MCF 10A (cell line): ENCODE measurements around the gene WNT16. TPM values are rescaled to one million over a fixed set of nuclear protein-coding genes. Genes with fewer than 3 reads are reported as not detected.

ENCODE experiments used
- BruUV-seq: library from RNA; stranded (reverse); fragments of 400-500 nt; replicated peaks from 2 replicates; lab custom pipeline; 2021; lab: Mats Ljungman, UMichigan
- CTCF ChIA-PET: fragments of 300-600 bp; sonication (Branson Sonifier 250); formaldehyde crosslinking; extraction: SDS; loops from one replicate; lab custom pipeline; 2021; ENCODE audit warnings: antibody characterized with exemption, inconsistent platforms; lab: Yijun Ruan, JAX
- POLR2A ChIA-PET: fragments of 300-600, 350-650 bp; sonication (Branson Sonifier 250); formaldehyde crosslinking; extraction: SDS; loops from one replicate; lab custom pipeline; 2020; ENCODE audit warnings: antibody characterized with exemption, inconsistent platforms; lab: Yijun Ruan, JAX
- DNase-seq: peaks from one replicate; pipeline ENCODE4 v3.0.0-alpha.2; 2018; ENCODE audit not compliant: unreplicated experiment
- H3K27ac Mint-ChIP-seq: one replicate; pipeline ENCODE4 v1.8.0; 2022; ENCODE audit warnings: mild to moderate bottlenecking, low read depth, mixed read lengths; ENCODE audit not compliant: unreplicated experiment
- H3K27me3 Mint-ChIP-seq: one replicate; pipeline ENCODE4 v1.8.0; 2022; ENCODE audit warnings: mixed read lengths; ENCODE audit not compliant: insufficient read depth, unreplicated experiment
- H3K36me3 Mint-ChIP-seq: one replicate; pipeline ENCODE4 v1.8.0; 2022; ENCODE audit warnings: mild to moderate bottlenecking, moderate library complexity, mixed read lengths; ENCODE audit not compliant: insufficient read depth, unreplicated experiment
- H3K4me1 Mint-ChIP-seq: one replicate; pipeline ENCODE4 v1.8.0; 2022; ENCODE audit warnings: mixed read lengths; ENCODE audit not compliant: insufficient read depth, unreplicated experiment
- H3K4me3 Mint-ChIP-seq: one replicate; pipeline ENCODE4 v1.8.0; 2022; ENCODE audit warnings: mild to moderate bottlenecking, moderate library complexity, mixed read lengths; ENCODE audit not compliant: unreplicated experiment
- H3K9me3 Mint-ChIP-seq: one replicate; pipeline ENCODE4 v1.8.0; 2022; ENCODE audit warnings: mixed read lengths; ENCODE audit not compliant: unreplicated experiment
- CTCF ChIP-seq: fragments of 200-600 bp; IDR thresholded peaks from one replicate; pipeline ENCODE4 v1.8.0; 2022; ENCODE audit warnings: antibody characterized with exemption, mild to moderate bottlenecking; ENCODE audit not compliant: unreplicated experiment
- intact Hi-C: fragments of 100-400 bp; cut with micrococcal nuclease; formaldehyde crosslinking; loops from 2 replicates; pipeline ENCODE4 v1.14.1; 2022
- total RNA-seq: library from RNA; stranded (reverse); gene quantifications from 2 replicates; pipeline ENCODE4 v1.2.3, GENCODE V29; 2022

Gene WNT16
- total RNA-seq, 1 experiment from 2014 or later, result not detected

DNA sequence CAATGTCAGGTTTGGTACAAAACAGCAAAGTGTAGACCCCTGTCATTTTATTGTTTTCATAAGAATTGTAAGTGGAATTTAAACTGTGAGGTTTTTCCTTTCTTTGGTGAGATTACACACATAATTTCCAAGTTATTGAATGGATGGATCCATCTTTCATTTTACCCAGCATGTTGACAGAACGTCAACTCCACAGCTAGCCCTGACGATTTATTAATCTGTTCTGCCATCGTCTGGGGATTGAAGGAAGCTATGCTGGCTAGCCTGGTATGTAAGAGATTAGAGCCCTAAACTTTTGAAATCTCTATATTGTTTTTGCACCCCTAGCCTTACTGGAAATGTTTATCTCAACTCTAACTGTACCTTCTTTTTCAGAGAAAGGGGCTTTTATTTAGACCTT is 8.6 kb downstream of the WNT16 start:
- H3K4me3 Mint-ChIP-seq, result no peak overlapping the region
- H3K9me3 Mint-ChIP-seq, result no peaks in the 10 kb centered on the region
- TF ChIP-seq CTCF, result no peak
- POLR2A ChIA-PET, result no interaction called here
- intact Hi-C loops, result loop anchor here (10.0 kb wide), 1 partner anchor 213 kb away; no protein-coding TSS in a partner anchor
- DNase-seq, result peak; percentile 31
- peaks cover 30% of the 10 kb centered on the region for H3K27me3 Mint-ChIP-seq
- no TSS peak for BruUV-seq
- CTCF ChIA-PET, result interaction anchor here (0.8 to 1.3 kb wide), 2 partner anchors 209 to 227 kb away, joined by 3 to 4 read pairs; no protein-coding TSS in a partner anchor
- no peaks in the 10 kb centered on the region for H3K36me3 Mint-ChIP-seq
- H3K4me1 Mint-ChIP-seq, result no peaks in the 10 kb centered on the region
- no peak overlapping the region for H3K27ac Mint-ChIP-seq

GRCh38 chr7:121339082-121339481 is 10.3 kb downstream of the WNT16 start:
- CTCF ChIA-PET, result no interaction called here
- no peak overlapping the region for H3K27ac Mint-ChIP-seq
- no peaks in the 10 kb centered on the region for H3K36me3 Mint-ChIP-seq
- BruUV-seq, result no TSS peak
- peaks cover 4% of the 10 kb centered on the region for H3K4me1 Mint-ChIP-seq
- intact Hi-C loops, result loop anchor here (10.0 kb wide), 1 partner anchor 214 kb away; no protein-coding TSS in a partner anchor
- POLR2A ChIA-PET, result no interaction called here
- TF ChIP-seq CTCF, result no peak
- H3K27me3 Mint-ChIP-seq, result peaks cover 27% of the 10 kb centered on the region
- H3K9me3 Mint-ChIP-seq, result no peaks in the 10 kb centered on the region
- no peak for DNase-seq
- no peak overlapping the region for H3K4me3 Mint-ChIP-seq

DNA sequence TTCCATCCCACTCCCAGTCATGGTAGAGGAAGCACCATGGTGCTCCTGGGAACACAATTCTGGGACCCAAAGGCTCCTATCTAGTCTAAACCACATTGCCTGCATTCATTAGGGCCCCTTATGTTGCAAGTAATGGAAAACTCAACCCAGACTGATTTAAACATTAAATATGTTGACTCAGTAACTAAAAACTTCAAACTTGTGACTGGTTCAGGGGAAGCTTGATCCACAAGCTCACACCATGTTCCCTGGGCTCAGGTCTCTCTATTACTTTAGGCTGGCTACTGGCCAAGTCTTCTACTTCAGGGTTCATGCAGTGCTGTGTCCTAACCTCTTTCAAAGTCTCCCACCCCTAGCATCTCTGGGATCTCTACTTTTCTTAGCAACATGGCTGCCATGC is 13.1 kb downstream of the WNT16 start:
- no TSS peak for BruUV-seq
- Mint-ChIP-seq H3K4me1 (peaks cover 6% of the 10 kb centered on the region), H3K9me3 (no peaks in the 10 kb centered on the region), H3K27me3 (no peaks in the 10 kb centered on the region), H3K27ac (no peak overlapping the region), H3K36me3 (peaks cover 11% of the 10 kb centered on the region), H3K4me3 (no peak overlapping the region)
- ChIA-PET POLR2A (no interaction called here), CTCF (interaction anchor here (0.8 to 1.7 kb wide), 2 partner anchors 13 to 25 kb away, joined by 3 to 7 read pairs; no protein-coding TSS in a partner anchor)
- no peak for DNase-seq
- TF ChIP-seq CTCF, result no peak
- intact Hi-C loops, result no loop called here

GRCh38 chr7:121342631-121343030 is 13.8 kb downstream of the WNT16 start:
- Mint-ChIP-seq H3K27me3 (no peaks in the 10 kb centered on the region), H3K9me3 (no peaks in the 10 kb centered on the region), H3K4me3 (no peak overlapping the region), H3K27ac (no peak overlapping the region), H3K36me3 (peaks cover 18% of the 10 kb centered on the region), H3K4me1 (peaks cover 6% of the 10 kb centered on the region)
- ChIA-PET CTCF (interaction anchor here (1.7 kb wide), 1 partner anchor 24 kb away, joined by 7 read pairs; no protein-coding TSS in a partner anchor), POLR2A (no interaction called here)
- no peak for TF ChIP-seq CTCF
- intact Hi-C loops, result no loop called here
- no peak for DNase-seq
- no TSS peak for BruUV-seq
